Stimulated activated CD8-positive, alpha-beta memory T cell treated with anti-CD3 and anti-CD28 coated beads, Interleukin-7, amount 100 ng/mL, for 4 hours (primary cell): ENCODE results near the gene ACBD4.

Experiments
- DNase-seq, 2 donors: peaks; one replicate each; pipeline ENCODE4 v3.0.0-alpha.2; 2020; ENCODE audit warnings: low read depth in 2 of 2

Gene ACBD4

GRCh38 chr17:45155483-45155882 lies 20.0 kb downstream of the ACBD4 start:
- no peak for DNase-seq

- DNase-seq: no peak
These were observed 20.8 kb downstream of the ACBD4 start for GRCh38 chr17:45156242-45156641.

GRCh38 chr17:45160447-45161287 lies 25.2 kb downstream of the ACBD4 start:
- peak; percentile 31 to 56 for DNase-seq

GRCh38 chr17:45161288-45162024 lies 26.0 kb downstream of the ACBD4 start, which contains the start of gene HEXIM2:
TSS of gene HEXIM2 (plus strand) at chr17:45161875. CDS start at chr17:45162794, 919 bp downstream.
- DNase-seq: peak; percentile 93 to 98

- no peak for DNase-seq
These were observed 26.7 kb downstream of the ACBD4 start for GRCh38 chr17:45162025-45162687.

GRCh38 chr17:45164734-45165269 lies 29.3 kb downstream of the ACBD4 start:
- no peak for DNase-seq

- no peak for DNase-seq
These were observed 33.7 kb downstream of the ACBD4 start for GRCh38 chr17:45168991-45169752.

GRCh38 chr17:45170280-45170930 lies 34.9 kb downstream of the ACBD4 start:
- no peak for DNase-seq

GRCh38 chr17:45170931-45171337 lies 35.4 kb downstream of the ACBD4 start:
- DNase-seq: no peak

- no peak for DNase-seq
These were observed 36.1 kb downstream of the ACBD4 start for GRCh38 chr17:45171338-45172231.

GRCh38 chr17:45172232-45172540 lies 36.7 kb downstream of the ACBD4 start:
- DNase-seq: no peak

- no peak for DNase-seq
These were observed 37.2 kb downstream of the ACBD4 start for GRCh38 chr17:45172541-45173286.

GRCh38 chr17:45175759-45176115 lies 40.2 kb downstream of the ACBD4 start:
- no peak for DNase-seq

GRCh38 chr17:45177563-45177962 lies 42.1 kb downstream of the ACBD4 start:
- DNase-seq: no peak

GRCh38 chr17:45184144-45184543 lies 48.7 kb downstream of the ACBD4 start:
- DNase-seq: no peak

- DNase-seq: no peak
These were observed 51.4 kb downstream of the ACBD4 start for GRCh38 chr17:45186801-45187354.

- no peak for DNase-seq
These were observed 53.5 kb downstream of the ACBD4 start for GRCh38 chr17:45189009-45189408.

GRCh38 chr17:45190503-45191255 lies 55.2 kb downstream of the ACBD4 start:
- no peak for DNase-seq
